GM18508 (cell line): ENCODE data around the gene FBXW5.

Experiments used
- ATAC-seq: cut with Tn5 transposase; IDR thresholded peaks from one replicate; pipeline ENCODE4 v1.9.1; 2021; ENCODE audit warnings: moderate number of reproducible peaks; ENCODE audit not compliant: insufficient read depth, unreplicated experiment

Gene FBXW5

GRCh38 chr9:136978073-136978864, 33.7 kb upstream of the FBXW5 start:
- ATAC-seq = no peak

GRCh38 chr9:136977649-136978072, 33.1 kb upstream of the FBXW5 start:
- ATAC-seq = no peak

GRCh38 chr9:136977223-136977622, 32.7 kb upstream of the FBXW5 start, which contains the start of gene PTGDS:
PTGDS (plus strand) TSS chr9:136977504; CDS start chr9:136977579, 75 bp downstream.
- ATAC-seq = no peak

GRCh38 chr9:136975644-136976043, 31.1 kb upstream of the FBXW5 start:
- no peak for ATAC-seq

- ATAC-seq = no peak
Measured at GRCh38 chr9:136974817-136975535, 30.4 kb upstream of the FBXW5 start.

GRCh38 chr9:136973618-136974617, 29.4 kb upstream of the FBXW5 start:
- ATAC-seq = no peak

GRCh38 chr9:136972743-136973142, 28.2 kb upstream of the FBXW5 start:
- ATAC-seq = no peak

- no peak for ATAC-seq
Measured at GRCh38 chr9:136972335-136972734, 27.8 kb upstream of the FBXW5 start.

GRCh38 chr9:136971746-136972145, 27.2 kb upstream of the FBXW5 start:
- ATAC-seq = no peak

- ATAC-seq = no peak
Measured at GRCh38 chr9:136970361-136970760, 25.8 kb upstream of the FBXW5 start.

GRCh38 chr9:136969774-136970173, 25.2 kb upstream of the FBXW5 start:
- ATAC-seq = no peak

GRCh38 chr9:136969150-136969549, 24.6 kb upstream of the FBXW5 start:
- no peak for ATAC-seq

- no peak for ATAC-seq
Measured at GRCh38 chr9:136968333-136969127, 24.0 kb upstream of the FBXW5 start.

GRCh38 chr9:136965771-136966484, 21.4 kb upstream of the FBXW5 start:
- ATAC-seq = no peak

GRCh38 chr9:136964833-136965422, 20.4 kb upstream of the FBXW5 start:
- no peak for ATAC-seq

- no peak for ATAC-seq
Measured at GRCh38 chr9:136964171-136964689, 19.7 kb upstream of the FBXW5 start.

GRCh38 chr9:136963751-136964150, 19.2 kb upstream of the FBXW5 start:
- no peak for ATAC-seq

GRCh38 chr9:136963341-136963740, 18.8 kb upstream of the FBXW5 start:
- ATAC-seq = no peak
